HG03045 (cell line): ENCODE results near the gene GTF2IRD1.
"Not testable (repeated sequence)": the region's sequence is repeated elsewhere in the genome, so short reads cannot be mapped to it uniquely, and the experiment has no call there.

Experiments
- ATAC-seq: cut with Tn5 transposase; IDR thresholded peaks from one replicate; pipeline ENCODE4 v1.9.1; 2021; ENCODE audit warnings: mild to moderate bottlenecking, moderate library complexity; ENCODE audit not compliant: unreplicated experiment

GTF2IRD1 gene

GRCh38 chr7:74485611-74486010 lies 31.9 kb downstream of the GTF2IRD1 start:
- no peak for ATAC-seq

- ATAC-seq, result not testable (repeated sequence)
These were observed 34.9 kb downstream of the GTF2IRD1 start for GRCh38 chr7:74488518-74489030.

- ATAC-seq, result no peak
These were observed 36.6 kb downstream of the GTF2IRD1 start for GRCh38 chr7:74489997-74490945.

- ATAC-seq, result not testable (repeated sequence)
These were observed 37.8 kb downstream of the GTF2IRD1 start for GRCh38 chr7:74491490-74491889.

GRCh38 chr7:74493295-74493694 lies 39.6 kb downstream of the GTF2IRD1 start:
- ATAC-seq, result no peak

- no peak for ATAC-seq
These were observed 40.4 kb downstream of the GTF2IRD1 start for GRCh38 chr7:74494076-74494548.

GRCh38 chr7:74495112-74496086 lies 41.7 kb downstream of the GTF2IRD1 start:
- no peak for ATAC-seq

GRCh38 chr7:74496272-74496671 lies 42.6 kb downstream of the GTF2IRD1 start:
- no peak for ATAC-seq

- not testable (repeated sequence) for ATAC-seq
These were observed 43.1 kb downstream of the GTF2IRD1 start for GRCh38 chr7:74496773-74497172.

GRCh38 chr7:74498354-74498753 lies 44.6 kb downstream of the GTF2IRD1 start:
- ATAC-seq, result no peak

- ATAC-seq, result no peak
These were observed 45.5 kb downstream of the GTF2IRD1 start for GRCh38 chr7:74498996-74499834.

GRCh38 chr7:74499835-74500388 lies 46.2 kb downstream of the GTF2IRD1 start:
- ATAC-seq, result no peak

- ATAC-seq, result no peak
These were observed 47.6 kb downstream of the GTF2IRD1 start for GRCh38 chr7:74501298-74501697.

- no peak for ATAC-seq
These were observed 48.6 kb downstream of the GTF2IRD1 start for GRCh38 chr7:74502216-74502891.

- no peak for ATAC-seq
These were observed 49.4 kb downstream of the GTF2IRD1 start for GRCh38 chr7:74503061-74503460.

GRCh38 chr7:74503943-74504342 lies 50.2 kb downstream of the GTF2IRD1 start:
- no peak for ATAC-seq

- no peak for ATAC-seq
These were observed 52.0 kb downstream of the GTF2IRD1 start for GRCh38 chr7:74505471-74506324.

GRCh38 chr7:74506325-74506724 lies 52.6 kb downstream of the GTF2IRD1 start:
- ATAC-seq, result no peak
